Measurements from ENCODE around the gene SYK.

- TF ChIP-seq, protein P1, sequence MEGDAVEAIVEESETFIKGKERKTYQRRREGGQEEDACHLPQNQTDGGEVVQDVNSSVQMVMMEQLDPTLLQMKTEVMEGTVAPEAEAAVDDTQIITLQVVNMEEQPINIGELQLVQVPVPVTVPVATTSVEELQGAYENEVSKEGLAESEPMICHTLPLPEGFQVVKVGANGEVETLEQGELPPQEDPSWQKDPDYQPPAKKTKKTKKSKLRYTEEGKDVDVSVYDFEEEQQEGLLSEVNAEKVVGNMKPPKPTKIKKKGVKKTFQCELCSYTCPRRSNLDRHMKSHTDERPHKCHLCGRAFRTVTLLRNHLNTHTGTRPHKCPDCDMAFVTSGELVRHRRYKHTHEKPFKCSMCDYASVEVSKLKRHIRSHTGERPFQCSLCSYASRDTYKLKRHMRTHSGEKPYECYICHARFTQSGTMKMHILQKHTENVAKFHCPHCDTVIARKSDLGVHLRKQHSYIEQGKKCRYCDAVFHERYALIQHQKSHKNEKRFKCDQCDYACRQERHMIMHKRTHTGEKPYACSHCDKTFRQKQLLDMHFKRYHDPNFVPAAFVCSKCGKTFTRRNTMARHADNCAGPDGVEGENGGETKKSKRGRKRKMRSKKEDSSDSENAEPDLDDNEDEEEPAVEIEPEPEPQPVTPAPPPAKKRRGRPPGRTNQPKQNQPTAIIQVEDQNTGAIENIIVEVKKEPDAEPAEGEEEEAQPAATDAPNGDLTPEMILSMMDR (conservative IDR thresholded peaks at IDR 0.05 in 1 of 2, IDR thresholded peaks at IDR 0.05 in 1 of 2; ENCODE audit: low read depth in 1 of 2, low read length in 2 of 2) = no peak
- TF ChIP-seq EZH2 (IDR thresholded peaks at IDR 0.05; ENCODE audit: low read length, missing control alignments) = no peak
These were observed 329 bp downstream of the SYK start for GRCh38 chr9:90801973-90802322.
